ENCODE data around the gene CALCB. TPM values are rescaled to one million over a fixed set of nuclear protein-coding genes. Genes with fewer than 3 reads are reported as not detected.
A peak's percentile ranks its signal among the peaks of the same experiment; 100 is the strongest.
"Not testable (repeated sequence)": the region's sequence is repeated elsewhere in the genome, so short reads cannot be mapped to it uniquely, and the experiment has no call there.

Gene CALCB, protein sequence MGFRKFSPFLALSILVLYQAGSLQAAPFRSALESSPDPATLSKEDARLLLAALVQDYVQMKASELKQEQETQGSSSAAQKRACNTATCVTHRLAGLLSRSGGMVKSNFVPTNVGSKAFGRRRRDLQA
- not detected for polyA plus RNA-seq (2013, experiment 1 of 2; ENCODE audit: insufficient read length)
- not detected for polyA plus RNA-seq (2013, experiment 2 of 2; ENCODE audit: insufficient read length)

- peak; percentile 15 for DNase-seq
Observed at GRCh38 chr11:15073361-15074205, at the start of gene CALCB. Gene CALCB, plus strand, starts transcription at chr11:15073593. Its CDS starts 1,126 bp downstream, at chr11:15074719.

DNA sequence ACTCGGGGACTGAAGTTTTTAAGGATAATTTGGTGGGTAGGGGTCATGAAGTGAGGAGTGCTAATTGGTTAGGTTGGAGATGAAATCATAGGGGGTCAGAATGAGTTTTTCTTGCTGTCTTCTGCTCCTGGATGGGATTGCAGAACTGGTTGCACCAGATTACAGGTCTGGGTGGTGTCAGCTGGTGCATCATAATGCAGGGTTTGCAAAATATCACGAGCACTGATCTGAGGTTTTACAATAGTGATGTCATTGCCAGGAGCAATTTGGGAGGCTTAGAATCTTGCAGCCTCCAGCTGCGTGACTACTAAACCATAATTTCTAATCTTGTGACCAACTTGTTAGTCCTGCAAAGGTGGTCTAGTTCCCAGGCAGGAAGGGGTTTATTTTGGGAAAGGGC lies 46.4 kb upstream of the CALCB start:
- no peak for DNase-seq

- DNase-seq = no peak
Observed at GRCh38 chr11:15027956-15028355, 45.4 kb upstream of the CALCB start.

DNA sequence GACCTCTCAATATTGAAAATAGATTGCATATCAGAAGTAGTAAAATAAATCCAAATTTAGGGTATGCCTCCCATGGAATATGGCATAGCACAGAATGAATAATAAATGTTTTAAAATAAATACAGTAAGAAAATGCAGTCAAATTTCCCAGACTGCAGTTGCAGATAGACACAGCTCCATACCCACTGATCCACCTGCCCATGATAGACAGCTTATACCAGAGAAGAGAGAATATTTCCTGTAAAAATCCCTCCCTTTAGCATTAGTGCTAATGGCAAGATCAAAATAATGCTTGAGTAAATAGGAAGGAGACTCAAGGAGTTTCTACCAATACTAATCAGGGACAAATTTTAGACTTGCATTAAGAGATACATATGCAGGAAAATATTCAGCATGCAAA lies 45.0 kb upstream of the CALCB start:
- no peak for DNase-seq

DNA sequence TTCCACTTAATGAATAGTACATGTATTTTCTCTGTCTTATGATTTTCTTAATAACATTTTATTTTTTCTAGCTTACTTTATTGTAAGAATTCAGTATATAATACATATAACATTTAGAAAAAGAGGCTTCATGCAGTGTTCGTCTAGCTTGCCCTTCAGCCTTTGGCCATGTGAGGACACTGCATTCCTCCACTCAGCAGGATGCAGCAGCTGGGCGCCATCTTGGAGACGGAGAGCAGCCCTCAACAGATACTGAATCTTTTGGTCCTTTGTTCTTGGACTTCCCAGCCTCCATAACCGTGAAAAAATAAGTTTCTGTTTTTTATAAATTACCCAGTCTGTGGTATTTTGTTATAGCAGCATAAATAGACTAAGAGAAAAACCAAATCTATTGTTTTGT lies 41.4 kb upstream of the CALCB start:
- not testable (repeated sequence) for DNase-seq

DNA sequence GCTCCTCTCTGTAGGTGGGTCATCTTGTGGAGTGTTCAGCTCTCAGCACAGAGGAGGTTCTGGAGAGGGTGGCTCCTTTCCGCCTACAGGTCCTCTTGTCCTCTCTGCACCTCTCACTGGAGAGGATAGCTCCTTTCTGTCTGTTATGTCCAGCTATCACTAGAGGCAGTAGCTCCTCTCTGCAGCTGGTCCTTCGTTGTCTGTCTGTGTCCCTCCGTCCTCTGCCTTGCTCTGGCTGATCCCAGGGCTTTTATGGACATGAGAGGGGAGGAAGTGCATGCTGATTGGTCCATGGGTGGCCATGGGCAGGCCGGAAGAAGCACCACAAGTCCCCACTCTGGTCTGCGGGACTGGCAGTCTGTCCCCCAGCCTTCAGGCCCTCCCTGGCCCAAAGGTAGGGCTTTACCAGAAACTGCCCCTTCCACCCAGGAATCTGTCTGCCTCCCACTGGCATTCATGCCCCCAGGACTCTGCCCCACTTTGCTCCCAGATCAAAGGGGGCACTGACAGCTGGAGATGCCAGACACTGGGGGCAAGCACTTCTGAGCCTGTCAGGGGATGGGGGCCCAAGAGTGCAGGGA lies 38.6 kb upstream of the CALCB start:
- DNase-seq = no peak

GRCh38 chr11:15035283-15035682 lies 38.1 kb upstream of the CALCB start:
- DNase-seq = no peak

- DNase-seq = peak; percentile 4
Observed at GRCh38 chr11:15038963-15039362, 34.4 kb upstream of the CALCB start.

GRCh38 chr11:15045209-15045608 lies 28.2 kb upstream of the CALCB start:
- DNase-seq = no peak

DNA sequence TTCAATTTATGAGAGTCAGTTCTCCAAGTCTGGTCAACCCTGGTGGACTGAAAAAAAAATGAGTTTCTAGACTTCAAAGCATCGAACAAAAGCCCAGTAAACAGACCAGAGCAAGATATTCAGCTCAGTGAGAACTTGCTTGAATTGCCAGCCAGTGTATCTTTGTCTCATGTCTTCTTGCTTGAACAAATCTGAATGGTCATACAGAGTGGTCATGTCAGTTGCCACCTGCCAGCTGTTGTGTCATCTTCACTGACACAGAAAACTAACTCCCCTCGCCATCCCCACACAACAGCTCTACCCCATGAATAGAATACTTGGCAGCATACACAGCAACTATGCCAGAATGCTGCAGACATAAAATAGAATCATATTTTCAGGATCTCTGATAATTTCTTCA lies 27.5 kb upstream of the CALCB start:
- no peak for DNase-seq

DNA sequence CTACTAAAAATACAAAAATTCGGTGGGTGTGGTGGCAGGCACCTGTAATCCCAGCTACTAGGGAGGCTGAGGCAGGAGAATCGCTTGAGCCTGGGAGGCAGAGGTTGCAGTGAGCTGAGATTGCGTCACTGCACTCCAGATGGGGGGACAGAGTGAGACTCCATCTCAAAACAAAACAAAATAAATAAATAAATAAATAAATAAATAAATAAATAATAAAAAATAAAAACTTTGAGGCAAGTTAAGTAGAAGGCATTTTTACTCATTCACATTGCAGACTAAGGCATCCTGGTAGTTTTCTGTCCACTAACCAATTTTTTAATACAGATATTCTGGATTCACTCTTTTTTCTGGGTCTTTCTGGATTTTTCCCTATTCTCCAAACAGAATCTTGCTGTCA lies 26.7 kb upstream of the CALCB start:
- DNase-seq = not testable (repeated sequence)

- no peak for DNase-seq
Observed at GRCh38 chr11:15048616-15049015, 24.8 kb upstream of the CALCB start.

DNA sequence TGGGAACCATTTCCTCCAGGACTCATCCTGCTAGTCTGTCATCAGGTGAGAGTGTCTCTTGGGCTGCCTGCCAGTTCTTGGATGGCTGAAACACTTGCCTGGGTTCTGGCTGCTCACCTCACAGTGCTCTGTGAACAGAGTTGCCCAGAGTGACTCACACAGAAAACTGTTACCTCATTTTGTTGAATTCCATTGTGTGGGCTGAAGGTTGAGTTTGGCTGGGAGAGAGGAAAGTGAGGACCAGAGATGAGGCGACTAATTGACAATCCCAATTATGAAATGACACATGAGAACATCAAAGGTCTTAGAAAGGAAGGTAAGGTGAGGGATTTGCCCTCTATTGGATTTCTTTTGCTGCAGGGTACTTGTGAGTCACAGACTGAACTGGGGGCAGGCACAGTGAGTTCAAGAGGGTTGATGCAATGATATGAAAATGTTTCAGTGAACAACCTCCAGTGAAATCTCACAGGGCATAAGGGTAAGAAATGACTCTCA lies 20.2 kb upstream of the CALCB start:
- DNase-seq = no peak

- DNase-seq = no peak
Observed at GRCh38 chr11:15055620-15056356, 17.6 kb upstream of the CALCB start.

DNA sequence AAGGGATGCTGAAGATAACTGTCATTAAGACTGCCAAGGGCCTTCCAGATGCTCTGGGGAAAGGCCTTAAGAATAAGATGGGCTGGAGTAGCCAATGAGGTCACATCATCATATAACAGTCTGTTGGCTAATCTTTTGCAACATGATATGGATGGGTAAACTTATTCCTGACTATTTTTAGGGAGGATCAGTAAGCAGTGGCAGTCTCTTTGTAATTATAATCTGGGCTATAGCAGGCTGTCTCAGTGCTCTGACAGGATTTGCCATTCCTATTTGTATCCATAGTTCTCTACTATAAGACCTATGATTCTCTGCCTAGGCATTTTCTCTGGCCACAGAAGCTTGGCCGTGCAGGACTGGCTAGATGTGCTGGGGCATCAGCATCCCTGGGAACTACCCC lies 16.1 kb upstream of the CALCB start:
- DNase-seq = no peak

GRCh38 chr11:15059132-15059915 lies 14.1 kb upstream of the CALCB start:
- DNase-seq = no peak

GRCh38 chr11:15062599-15062998 lies 10.8 kb upstream of the CALCB start:
- DNase-seq = no peak

DNA sequence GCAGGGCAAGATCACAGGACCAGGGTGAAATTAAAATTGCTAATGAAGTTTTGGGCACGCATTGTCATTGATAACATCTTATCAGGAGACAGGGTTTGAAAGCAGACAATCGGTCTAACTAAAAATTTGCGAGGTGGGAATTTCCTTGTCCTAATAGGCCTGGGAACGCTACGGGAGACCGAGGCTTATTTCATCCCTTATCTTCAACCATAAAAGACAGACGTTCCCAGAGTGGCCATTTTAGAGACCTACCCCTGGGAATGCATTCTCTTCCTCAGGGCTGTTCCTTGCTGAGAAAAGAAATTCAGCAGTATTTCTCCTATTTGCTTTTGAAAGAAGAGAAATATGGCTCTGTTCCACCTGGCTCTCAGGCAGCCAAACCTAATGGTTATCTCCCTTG lies 3.6 kb upstream of the CALCB start:
- not testable (repeated sequence) for DNase-seq

DNA sequence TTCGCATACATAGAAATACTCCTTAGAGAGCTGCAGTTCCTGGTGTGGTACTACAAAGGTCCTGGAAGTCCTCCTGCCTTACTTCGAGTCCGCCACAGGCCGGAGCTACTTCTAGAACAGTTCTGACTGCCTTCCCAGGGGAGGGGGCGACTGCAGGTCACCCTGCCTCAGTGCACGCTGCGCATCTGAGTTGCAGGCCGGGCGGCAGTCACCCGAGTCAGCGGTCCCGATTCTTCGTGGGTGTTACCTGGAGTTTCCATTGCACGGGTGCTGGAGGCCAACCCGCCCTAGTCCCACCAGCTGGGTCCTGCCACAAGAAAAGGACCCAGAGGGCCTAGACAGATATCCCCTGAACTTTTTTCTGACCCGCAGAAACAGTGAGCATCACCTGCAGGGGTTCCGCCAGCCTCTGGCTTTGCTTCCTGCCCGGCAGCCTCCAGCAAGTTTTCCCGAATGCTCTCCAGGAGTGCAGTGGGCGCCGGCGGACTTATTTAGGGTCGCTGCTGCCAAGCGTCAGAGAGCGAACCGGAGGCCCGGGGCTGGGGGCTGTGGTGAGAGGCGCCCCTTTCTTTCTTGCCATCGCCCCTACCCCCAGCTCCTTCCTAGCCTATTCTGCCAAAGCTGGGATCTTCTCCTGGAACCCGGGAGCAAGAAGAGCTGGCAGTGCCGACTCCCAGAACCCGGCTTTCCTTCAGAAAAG lies 1.7 kb upstream of the CALCB start:
- DNase-seq = no peak

GRCh38 chr11:15072551-15073143 lies 746 bp upstream of the CALCB start:
- no peak for DNase-seq

Data from fibroblast of skin of back (primary cell).